HG02840 (cell line): ENCODE data around the gene CDCA7L.
A peak's percentile ranks its signal among the peaks of the same experiment; 100 is the strongest.
"Not testable (repeated sequence)": the region's sequence is repeated elsewhere in the genome, so short reads cannot be mapped to it uniquely, and the experiment has no call there.

ENCODE experiments used
- ATAC-seq: cut with Tn5 transposase; IDR thresholded peaks from one replicate; pipeline ENCODE4 v1.9.1; 2021; ENCODE audit warnings: mild to moderate bottlenecking, moderate library complexity, moderate number of reproducible peaks; ENCODE audit not compliant: unreplicated experiment, low FRiP score

The CDCA7L gene

DNA sequence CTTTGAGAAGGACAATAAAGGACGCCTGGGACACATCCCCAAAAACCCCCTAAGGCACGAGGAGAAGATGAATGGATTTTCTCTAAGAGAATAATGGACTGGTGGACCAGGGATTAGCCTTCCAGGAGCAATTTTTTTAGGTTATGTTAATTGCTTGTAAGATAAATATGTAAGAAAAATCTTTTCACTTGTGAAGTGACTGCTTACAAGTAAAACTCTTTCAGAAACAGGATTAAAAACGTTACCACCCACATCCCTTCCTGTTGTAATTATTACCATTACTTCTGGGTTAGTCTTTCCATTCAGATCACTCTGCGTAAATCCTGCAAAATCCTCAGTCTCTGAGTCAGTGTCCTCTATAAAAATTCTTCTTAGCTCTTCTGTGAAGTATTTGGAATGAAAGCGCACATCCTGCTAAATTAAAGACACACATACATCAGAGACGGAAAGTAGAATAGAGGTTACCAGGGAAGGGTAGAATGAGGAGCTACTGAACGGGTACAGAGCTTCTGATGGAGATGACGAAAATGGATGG, 34.3 kb downstream of the CDCA7L start:
- ATAC-seq = no peak

DNA sequence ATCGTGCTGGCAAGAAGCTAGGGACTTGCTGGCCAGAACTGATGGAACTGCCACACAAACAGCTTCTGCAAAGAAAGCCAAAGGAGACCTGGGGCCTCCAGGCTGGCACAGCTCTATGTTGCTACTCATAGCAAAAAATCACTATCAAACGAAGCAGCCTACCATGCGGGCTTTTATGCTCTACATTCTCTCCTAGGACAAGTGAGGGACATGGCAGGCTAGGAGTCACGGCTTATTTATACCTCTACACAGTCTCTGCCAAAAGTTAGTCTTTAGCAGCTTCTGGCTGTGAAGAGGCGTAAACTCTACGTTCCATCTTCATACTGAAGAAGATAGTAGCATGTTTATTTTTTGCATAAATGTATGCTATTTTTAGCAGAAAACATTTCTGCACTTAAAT, 35.4 kb downstream of the CDCA7L start:
- ATAC-seq = no peak

DNA sequence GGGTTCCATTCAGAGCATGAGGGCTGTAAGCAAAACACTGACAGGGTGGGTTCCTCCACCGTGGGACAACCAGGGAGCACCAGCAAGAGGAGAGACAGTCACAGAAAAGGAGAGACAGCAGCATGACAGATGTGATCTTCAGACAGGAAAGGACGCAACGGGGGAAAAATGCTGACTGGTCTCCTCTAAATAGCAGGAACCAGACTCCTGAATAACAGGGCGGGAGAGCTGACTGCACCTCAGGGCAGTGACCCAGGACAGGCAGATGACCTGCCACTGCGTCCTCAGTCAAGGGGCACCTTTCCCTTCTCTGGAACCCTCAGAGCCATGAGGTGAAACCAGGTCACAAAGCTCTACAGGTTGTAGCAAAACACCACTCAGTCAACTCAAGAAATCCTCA, 37.0 kb downstream of the CDCA7L start:
- no peak for ATAC-seq

DNA sequence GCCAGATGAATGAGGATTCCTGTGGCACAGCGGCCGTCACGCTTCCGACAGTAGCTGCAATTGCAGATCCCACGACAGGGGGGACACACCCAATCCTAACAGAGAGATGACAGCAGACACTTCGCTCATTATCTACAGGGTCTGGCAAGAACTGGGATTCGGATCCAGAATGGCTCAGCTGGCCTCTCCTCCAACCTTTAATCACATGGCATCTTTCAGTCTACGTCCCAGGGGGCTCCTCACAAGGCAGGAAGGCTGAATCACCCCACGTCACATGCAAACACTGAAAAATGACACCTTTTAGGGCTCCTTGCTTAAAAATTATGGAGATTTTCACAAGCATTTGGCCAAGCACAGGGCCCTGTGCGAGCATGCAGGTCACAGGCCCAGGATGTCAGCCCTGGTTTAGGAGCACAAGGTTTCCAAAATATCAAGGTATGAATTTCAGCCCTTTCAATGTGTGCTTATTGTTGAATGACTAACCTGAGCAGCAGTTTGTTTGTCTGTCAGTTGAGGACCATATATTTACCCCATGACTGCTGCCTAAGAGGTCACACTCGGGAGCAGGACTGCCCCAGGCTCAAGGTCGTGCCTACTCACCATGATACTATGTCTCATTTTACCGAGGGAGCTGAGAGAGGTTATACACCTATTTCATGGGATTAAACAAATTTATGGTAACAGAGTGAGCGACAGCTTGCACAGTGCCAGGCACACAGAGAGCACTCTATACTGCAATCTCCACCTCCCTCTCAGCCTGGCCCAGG, 42.5 kb downstream of the CDCA7L start:
- no peak for ATAC-seq

DNA sequence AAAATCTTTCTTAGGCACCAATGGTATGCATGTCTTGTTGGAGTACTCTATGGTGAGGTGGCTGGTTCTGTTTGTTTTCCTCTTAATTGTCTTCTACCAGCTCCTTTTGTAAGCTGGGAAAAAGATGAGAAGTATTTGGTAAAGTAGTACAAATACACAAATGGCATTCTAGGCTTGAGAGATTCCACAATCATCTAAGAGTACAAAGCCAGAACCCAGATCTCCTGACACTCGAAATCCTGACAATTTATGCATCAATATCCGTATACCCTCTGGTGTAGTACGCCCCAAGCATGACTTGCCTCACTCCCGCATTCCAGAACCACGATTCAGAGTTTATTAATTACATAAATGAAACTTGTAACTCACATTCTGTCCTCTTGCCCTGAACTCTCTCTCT, 43.5 kb downstream of the CDCA7L start:
- ATAC-seq = no peak

DNA sequence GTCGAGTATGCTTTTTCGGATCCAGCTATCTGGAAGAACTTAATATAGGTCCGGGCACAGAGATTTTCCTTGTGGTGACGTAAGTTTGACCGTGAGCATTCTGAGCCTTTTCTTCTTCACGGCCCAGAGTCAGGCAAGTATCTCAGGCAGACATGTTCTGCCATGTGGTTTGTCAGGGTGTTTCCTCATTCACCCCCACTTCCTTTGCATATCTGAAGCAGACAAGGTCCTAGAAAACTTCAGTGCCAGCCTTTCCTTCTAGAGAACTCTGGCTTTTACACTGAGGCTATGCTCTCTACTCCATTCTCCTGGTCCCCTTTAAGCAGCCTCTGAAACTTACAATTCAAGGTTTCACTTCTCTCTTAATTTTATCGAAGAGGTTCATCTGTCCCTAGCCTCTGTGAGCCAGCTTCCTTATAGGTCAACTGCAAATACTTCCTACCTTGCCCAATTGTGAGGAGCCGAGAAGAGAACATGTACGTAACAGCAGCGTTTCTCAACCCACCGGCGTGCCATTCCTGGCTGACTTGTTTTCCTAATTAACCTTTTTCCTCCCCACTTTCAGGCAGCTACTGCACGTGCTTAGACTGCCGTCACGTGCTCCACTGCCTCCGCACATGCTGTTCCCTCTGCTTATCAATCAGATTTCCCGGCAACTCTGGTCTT, 47.3 kb downstream of the CDCA7L start:
- peak; percentile 87 for ATAC-seq

DNA sequence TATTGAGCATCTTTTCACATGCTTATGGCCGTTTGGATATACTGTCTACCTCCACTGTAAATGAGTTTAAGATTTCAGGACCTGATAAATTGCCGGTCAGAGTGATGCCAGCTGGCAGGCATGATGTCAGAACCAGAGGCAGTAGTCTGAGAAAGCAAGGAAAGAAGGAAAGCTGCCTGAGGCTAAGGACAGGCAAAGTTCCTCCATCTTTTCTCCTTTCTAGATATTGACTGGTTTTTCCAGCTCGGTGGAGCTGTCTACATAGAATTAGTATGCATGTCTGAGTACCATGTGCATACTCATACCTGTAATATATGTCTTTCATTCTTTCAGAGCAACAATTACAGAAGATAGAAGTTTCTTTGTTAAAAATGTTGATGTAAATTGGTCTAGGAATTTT, 52.3 kb downstream of the CDCA7L start:
- ATAC-seq = no peak

DNA sequence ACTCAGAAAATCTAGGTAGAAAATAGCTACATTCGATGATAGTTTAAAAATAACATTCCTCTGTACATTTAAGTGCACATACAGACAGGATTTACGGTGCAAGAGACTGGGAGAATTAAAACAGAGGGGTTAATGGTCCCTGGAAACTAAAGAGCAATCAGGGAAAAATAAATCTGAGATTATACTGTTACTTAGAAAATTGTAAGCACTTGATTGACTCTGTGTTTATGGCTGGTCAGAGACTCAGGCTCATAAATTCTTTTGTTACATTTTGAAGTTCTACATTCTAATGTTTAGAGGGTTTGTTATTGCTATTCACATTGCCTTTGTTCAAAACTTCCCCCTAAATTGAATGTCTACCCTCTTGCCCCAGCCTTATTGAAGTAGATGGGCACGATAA, 54.4 kb downstream of the CDCA7L start:
- no peak for ATAC-seq

DNA sequence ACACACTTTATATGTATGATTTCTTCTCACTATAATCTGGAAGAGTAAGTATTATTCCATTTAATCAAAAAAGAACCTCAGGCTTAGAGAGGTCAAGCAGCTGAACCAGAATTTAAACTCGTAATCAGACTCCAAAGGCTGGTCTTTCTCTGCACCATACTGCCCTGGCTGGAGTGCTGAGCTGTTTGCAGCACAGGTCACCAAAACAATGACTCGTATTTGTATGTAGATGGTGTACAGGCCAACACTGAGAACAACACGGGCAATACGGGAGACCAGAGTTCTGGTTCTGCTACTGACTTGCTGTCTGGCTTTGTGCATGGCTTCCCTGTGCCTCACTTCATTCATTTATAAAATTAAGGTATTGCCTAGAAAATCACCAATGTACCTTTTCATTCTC, 57.9 kb downstream of the CDCA7L start:
- ATAC-seq = no peak

DNA sequence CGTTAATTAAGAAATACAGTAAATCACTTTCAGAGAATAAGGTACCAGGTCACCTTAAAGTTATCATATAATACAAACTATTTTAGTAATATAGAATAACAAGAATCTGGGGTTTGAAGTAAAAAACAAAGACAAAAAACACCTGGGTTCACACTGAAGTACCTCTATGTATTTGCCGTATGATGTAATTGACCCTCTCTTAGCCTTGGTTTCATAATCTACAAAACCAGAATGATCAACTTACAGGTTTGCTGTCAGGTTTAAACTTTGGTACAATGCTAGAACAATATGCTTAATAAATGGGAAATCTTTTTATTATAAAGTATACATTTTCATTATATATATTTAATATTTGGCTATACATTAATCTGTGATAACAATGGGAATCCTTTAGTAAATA, 58.3 kb downstream of the CDCA7L start:
- no peak for ATAC-seq

DNA sequence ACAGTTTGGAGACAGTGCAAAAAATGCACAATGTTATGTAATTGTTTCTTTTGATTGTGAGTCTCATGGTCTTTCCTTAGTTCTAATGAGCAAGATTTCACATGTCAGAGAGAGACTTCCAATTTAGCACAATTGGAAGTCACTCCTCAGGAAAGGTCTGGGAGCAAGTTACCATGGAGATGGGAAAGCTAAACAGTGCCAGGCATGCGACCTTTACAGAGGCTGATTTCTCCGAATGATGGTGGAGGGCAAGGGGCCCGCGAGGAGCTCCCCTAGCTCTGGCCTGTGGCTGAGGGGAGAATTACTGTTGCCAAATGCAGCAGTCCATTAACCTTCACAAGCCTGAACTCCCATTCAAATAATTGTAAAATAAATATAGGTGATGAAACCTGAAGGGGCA, 59.3 kb downstream of the CDCA7L start:
- no peak for ATAC-seq

DNA sequence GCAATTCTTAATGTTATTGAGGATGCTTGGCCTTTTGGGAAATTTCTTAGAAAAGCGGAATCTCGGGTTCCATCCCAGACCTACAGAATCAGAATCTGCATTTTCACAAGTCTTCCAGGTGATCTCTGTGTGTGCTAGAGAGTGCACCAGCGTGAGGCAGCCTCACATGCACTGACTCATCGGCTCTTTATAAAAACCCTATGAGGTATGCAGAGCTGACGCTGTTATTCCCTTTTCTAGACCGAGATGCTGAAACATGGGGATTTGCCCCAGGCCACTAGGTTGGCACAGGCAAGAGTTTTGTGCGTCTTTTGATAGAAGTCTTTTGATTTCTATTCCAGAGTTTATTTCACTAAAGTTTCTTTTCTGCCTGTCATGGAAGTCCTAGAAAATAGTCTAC, 61.2 kb downstream of the CDCA7L start:
- ATAC-seq = no peak

DNA sequence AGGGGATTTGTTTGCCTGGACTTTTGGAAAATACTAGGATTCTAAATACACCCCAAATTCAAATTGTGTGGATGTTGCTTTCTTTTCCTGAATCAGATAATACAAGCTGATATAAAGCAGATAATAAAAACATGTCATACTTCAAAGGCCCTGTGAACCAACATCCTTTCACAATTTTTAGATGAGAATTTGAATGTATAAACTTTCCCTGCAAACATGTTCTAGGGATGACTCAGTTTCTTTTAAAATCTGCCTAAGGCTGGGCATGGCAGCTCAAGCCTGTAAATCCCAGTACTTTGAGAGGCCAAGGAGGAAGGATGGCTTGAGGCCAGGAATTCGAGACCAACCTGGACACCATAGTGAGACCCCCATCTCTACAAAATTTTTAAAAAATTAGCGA, 62.2 kb downstream of the CDCA7L start:
- ATAC-seq = not testable (repeated sequence)

DNA sequence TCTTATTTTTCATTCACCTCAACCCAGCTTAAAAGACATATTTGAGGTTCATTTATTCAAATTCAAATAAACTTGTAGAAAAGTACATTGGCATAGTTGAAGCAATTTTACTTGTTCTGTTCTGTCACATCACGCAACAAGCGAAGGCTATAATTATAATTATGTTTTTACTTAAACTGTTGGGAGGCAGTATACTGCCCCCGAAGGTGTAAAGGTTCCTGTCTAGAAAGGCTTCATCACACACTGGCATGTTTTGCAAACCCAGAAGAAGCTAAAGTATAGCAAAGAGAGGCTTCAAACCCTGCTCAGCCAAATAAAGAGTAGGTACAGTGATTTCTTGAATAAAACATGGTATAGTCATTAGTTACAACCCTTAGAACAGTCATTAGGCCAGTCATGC, 62.6 kb downstream of the CDCA7L start:
- ATAC-seq = no peak

DNA sequence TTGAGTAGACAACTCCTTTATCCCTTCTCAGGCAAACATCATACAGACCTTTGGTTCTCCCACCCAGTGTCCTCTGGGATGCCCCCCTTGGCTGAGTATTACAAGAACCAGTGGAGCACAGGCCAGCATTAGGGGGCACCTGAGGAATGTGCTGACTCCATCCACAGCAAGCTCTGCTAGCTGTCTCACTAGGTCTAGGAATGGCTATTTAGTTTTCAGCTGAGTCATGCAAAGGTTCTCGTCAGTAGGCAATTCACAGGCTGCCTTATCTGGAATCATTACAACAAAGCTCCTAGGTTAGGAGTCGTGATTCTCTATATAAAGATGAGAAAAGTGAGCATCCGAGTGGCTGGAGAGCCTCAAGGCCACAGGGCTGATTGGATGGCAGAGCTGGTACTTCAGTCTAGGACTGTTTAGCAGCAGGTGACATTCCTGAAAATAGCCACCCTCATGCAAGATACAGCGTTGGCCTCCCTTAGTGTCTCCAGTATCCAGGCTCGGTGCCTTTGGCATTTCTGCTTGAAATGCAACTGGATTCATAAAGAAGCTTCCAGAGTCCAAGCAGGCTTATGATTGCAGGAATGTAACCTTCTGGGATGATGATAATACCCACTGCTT, 75.8 kb downstream of the CDCA7L start:
- ATAC-seq = no peak

DNA sequence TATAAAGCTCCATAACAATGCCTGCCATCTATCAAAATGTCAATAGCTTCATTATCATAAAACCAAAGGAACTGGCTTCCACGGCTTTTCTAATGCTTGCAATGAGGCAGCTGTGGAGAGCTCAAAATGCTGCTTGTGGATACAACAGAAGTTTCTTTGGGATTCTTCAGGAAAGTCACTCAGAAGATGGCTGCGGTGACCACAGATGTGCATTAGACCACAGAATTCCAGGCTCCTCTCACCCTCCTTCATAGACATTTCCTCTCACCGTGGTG, 77.2 kb downstream of the CDCA7L start:
- ATAC-seq = no peak

DNA sequence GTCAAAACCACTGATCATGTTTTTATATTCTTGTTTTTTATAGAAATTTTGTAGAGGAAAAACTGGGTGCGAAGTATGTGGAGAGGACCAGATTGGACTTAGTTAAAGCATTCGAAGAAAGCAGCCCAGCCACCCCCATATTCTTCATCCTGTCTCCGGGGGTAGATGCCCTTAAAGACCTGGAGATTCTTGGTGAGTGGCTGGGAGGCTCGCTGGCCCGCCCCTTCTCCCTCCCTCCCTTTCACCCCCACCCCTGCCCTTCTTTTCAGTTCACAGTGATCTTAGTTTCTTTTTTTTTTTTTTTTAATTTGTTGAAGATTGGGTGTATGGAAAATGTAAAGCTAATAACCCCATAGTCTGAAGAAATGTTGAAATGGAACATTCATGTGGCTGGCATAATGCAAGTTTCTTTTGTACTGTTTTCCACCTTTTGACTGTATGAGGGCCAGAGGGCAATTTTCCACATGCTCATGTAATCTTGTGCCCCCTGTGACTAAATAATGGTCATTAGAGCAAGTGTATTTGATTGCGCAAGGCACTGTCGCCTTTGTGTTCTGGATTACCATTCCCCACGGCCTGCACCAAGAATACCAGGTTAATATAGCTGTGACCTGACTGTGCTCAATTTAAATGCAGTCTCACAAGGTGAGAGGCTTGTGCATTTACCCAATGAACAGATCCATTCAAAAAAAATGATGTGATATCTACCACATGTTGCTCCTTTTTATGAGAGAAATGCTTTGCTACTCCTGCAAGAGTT, 77.7 kb downstream of the CDCA7L start:
- ATAC-seq = no peak

DNA sequence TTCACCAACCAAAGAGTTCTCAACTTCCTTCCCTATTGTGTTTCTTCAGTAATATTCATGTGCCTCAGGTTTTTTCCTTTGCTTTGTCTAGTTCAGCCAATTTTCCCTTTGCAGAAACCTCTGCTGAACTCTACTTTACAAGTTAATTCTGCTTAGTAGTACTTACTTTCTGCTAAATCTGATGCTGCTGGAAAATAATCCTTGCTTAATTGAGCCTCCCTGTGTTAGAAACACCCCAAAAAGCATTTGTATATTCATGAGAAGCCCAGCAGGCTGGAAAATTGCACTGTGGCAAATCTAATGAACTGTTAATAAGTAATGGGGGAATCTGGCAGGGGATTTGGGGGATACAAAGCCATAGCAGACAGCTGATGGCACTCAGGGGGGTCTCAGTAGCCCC, 78.5 kb downstream of the CDCA7L start:
- ATAC-seq = no peak

DNA sequence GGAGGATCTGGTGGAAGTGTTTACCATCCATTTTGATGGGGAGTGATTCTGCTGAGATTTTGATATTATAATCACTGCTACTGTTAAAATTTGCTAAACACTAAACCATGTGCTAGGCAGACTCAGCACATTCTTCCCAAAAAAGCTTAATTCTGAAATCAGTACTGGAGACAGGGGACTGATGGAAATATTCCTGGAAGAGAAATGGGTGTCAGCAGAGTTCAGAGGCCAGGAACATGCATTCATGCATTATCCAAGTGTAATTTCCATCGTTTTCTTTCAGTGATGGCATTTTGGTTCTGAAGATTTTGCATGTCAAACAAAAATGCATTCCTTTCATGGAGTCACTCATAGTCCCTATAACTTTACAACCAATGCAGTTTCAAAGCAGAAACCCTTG, 79.0 kb downstream of the CDCA7L start:
- no peak for ATAC-seq

DNA sequence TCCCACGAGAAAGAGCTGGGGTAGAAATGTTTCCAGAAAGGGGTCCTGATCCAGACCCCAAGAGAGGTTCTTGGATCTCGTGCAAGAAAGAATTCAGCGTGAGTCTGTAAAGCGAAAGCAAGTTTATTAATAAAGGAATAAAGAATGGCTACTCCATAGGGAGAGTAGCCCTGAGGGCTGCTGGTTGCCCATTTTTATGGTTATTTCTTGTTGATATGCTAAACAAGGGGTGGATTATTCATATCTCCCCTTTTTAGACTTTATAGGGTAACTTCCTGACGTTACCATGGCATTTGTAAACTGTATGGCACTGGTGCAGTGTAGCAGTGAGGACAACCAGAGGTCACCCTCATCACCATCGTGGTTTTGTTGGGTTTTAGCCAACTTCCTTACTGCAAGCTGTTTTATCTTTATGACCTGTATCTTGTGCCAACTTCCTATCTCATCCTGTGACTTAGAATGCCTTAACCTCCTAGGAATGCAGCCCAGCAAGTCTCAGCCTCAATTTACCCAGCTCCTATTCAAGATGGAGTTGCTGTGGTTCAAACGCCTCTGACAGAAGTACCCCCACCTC, 80.0 kb downstream of the CDCA7L start:
- not testable (repeated sequence) for ATAC-seq

DNA sequence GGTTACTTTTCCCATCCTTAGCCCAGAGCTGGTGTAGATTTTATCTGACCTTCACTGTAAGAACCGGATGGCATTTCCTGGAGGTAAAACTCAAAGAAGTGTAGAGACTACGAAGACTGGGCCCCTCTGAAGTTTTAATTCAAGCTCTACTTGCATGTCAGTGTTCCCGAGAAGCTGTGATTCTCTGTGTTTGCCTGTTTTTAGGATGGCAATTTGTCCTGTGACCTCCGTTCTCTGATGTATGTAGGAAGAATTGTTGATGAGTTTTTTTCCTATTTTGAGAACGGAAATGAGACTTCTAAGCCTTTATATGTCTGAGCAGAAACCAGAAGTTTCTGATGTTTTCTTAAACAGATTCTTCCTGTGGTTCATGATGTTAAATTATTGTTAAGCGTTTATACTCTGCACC, 94.1 kb downstream of the CDCA7L start:
- no peak for ATAC-seq
